ENCODE data around the gene NPR2.

The NPR2 gene

DNA sequence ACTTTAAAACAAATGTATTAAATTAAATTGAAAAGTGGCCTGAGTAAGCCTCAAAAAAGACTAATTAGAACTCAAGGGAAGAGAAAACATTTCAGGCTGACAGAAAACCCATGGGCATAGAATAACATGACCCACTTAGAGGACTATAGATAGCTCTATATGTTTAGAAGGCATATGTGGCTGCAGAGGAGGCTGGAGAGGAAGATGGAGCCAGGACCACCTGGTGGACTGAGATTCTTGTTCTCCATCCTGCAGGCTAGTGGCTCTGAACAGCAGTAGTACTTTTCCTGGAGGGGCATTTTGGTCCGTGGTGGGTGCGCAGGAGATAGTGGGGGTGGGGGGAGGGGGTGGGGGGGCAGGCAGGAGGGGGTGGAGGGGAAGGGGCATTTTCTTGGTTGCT lies 10.3 kb upstream of the NPR2 start:
- no peak overlapping the region for H3K27ac ChIP-seq
- intact Hi-C loops (cut with DNase I; ENCODE audit: low total_unique reads): no loop called here
- no peaks in the 10 kb centered on the region for H3K4me1 ChIP-seq
- no peak for DNase-seq
- no peak overlapping the region for H3K4me3 ChIP-seq
- TF ChIP-seq, protein P1, sequence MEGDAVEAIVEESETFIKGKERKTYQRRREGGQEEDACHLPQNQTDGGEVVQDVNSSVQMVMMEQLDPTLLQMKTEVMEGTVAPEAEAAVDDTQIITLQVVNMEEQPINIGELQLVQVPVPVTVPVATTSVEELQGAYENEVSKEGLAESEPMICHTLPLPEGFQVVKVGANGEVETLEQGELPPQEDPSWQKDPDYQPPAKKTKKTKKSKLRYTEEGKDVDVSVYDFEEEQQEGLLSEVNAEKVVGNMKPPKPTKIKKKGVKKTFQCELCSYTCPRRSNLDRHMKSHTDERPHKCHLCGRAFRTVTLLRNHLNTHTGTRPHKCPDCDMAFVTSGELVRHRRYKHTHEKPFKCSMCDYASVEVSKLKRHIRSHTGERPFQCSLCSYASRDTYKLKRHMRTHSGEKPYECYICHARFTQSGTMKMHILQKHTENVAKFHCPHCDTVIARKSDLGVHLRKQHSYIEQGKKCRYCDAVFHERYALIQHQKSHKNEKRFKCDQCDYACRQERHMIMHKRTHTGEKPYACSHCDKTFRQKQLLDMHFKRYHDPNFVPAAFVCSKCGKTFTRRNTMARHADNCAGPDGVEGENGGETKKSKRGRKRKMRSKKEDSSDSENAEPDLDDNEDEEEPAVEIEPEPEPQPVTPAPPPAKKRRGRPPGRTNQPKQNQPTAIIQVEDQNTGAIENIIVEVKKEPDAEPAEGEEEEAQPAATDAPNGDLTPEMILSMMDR (IDR thresholded peaks at IDR 0.05): no peak
- no peaks in the 10 kb centered on the region for H3K36me3 ChIP-seq
- H3K9me3 ChIP-seq: no peaks in the 10 kb centered on the region
- no peaks in the 10 kb centered on the region for H3K27me3 ChIP-seq

DNA sequence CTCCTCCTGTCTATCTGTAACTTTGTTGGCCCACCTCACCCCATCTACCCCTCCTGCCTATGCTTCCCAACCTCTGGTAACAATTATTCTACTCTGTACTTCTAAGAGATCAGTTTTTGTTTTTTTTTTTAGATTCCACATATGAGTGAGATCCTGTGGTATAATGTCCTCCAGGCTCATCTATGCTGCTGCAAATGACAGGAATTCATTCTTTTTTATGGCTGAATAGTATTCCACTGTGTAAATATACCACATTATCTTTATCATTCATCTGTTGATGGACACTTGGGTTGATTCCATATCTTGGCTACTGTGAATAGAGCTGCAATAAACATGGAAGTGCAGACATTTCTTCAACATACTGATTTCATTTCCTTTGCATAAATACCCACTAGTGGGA lies 8.0 kb upstream of the NPR2 start:
- TF ChIP-seq, protein P1 (IDR thresholded peaks at IDR 0.05): no peak
- intact Hi-C loops (cut with DNase I; ENCODE audit: low total_unique reads): no loop called here
- Histone ChIP-seq H3K27ac (no peak overlapping the region), H3K4me3 (no peak overlapping the region), H3K9me3 (no peaks in the 10 kb centered on the region), H3K4me1 (no peaks in the 10 kb centered on the region), H3K36me3 (no peaks in the 10 kb centered on the region), H3K27me3 (no peaks in the 10 kb centered on the region)
- no peak for DNase-seq

DNA sequence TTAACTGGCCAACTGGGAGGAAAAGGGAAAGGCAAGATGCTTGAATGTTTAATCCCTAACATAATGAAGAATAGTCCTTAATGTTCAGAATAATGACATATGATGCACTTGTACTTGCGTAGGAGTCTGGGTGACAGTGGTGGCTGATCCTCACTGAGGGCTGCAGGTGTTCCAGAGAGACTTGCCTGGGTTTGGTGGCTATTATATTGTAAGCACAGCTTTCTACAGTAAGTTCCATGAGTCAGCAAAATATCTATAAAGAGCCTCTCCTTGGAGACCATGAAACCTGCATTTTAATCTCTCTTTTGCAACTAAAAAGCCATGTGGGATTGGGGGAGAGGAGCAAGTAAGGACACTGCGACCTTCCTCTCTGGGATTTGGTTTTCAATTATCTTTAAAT lies 1.9 kb upstream of the NPR2 start:
- intact Hi-C loops (cut with DNase I; ENCODE audit: low total_unique reads): no loop called here
- no peak for DNase-seq
- H3K27me3 ChIP-seq: no peaks in the 10 kb centered on the region
- no peak overlapping the region for H3K27ac ChIP-seq
- H3K4me1 ChIP-seq: peaks cover 0 to 40% (median 34%) of the 10 kb centered on the region in 4 donors
- TF ChIP-seq, protein P1 (IDR thresholded peaks at IDR 0.05): no peak
- H3K9me3 ChIP-seq: no peaks in the 10 kb centered on the region
- H3K36me3 ChIP-seq: no peaks in the 10 kb centered on the region
- no peak overlapping the region for H3K4me3 ChIP-seq

DNA sequence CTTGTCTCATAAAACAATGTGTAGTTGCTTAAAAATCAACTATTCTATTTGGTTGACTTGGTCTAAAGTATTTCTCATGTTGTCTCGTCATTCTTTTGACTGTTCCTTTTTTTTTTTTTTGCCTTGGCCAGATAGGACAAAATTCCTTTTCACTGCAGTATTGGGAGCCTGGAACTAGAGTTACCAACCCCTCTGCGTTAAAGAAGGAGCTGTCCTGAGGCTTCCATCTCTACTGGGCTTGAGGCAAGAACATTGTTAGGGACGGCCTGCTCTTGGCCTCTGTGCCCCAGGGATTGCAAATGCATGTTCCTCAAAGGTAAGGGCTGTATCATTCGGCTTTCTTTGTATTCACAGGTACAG lies 1.4 kb upstream of the NPR2 start:
- Histone ChIP-seq H3K36me3 (no peaks in the 10 kb centered on the region), H3K4me1 (peaks cover 0 to 42% (median 36%) of the 10 kb centered on the region in 4 donors), H3K27ac (no peak overlapping the region), H3K4me3 (no peak overlapping the region), H3K27me3 (no peaks in the 10 kb centered on the region), H3K9me3 (no peaks in the 10 kb centered on the region)
- intact Hi-C loops (cut with DNase I; ENCODE audit: low total_unique reads): loop anchor here (5.0 kb wide), 2 partner anchors 37 to 92 kb away; partner anchors contain the start of genes FAM221B and TMEM8B
- TF ChIP-seq, protein P1 (IDR thresholded peaks at IDR 0.05): no peak
- DNase-seq: no peak

DNA sequence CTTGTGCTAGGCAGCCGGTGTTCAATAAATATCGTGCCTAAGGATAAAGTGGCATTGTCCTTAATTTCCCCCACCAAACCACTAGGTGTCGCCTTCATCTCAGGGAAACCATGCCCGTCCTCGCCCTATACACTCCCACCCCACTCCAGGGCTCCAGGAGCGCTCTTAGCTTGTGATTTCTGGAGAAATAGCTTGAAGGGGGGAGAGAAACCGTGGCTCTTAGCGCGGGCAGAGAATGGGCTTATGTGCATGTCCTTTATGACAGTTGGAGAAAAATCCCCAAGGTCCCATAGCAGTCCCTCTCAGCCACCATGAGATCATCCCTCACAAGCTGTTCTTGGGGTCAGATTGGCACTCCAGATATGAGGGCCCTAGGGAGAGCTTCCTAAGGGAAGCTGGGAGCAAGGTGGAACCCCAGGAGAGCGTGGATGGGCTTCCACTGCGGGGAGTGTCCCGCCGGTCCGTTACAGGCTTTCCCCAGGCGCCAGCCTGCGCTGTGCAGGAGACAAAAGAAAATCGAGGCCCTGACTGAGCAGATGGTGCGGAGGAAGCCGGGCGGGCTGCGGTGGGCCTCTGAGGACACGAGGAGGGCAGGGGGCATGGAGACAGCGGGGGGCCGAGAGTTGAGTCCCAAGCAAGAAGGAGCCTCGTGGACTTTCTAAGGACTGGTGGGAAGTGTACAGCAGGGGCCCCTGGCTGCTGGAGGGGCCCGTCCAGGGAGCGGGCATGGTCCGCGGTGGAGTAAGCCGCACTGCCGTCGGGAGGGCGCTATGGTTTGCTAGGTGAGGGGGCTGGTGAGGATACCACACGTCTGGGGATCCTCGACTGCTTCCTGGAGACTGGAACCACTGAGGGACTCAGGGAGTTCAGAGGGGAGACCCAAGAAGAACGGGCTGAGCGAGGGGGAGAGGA lies 750 bp upstream of the NPR2 start:
- Histone ChIP-seq H3K27ac (peak overlapping the region; percentile 82 to 87), H3K9me3 (no peaks in the 10 kb centered on the region), H3K36me3 (no peaks in the 10 kb centered on the region), H3K4me1 (peaks cover 0 to 46% (median 36%) of the 10 kb centered on the region in 4 donors), H3K27me3 (no peaks in the 10 kb centered on the region), H3K4me3 (peak overlapping the region; percentile 60 to 61)
- intact Hi-C loops (cut with DNase I; ENCODE audit: low total_unique reads): loop anchor here (5.0 kb wide), 2 partner anchors 37 to 92 kb away; partner anchors contain the start of genes FAM221B and TMEM8B
- TF ChIP-seq, protein P1 (IDR thresholded peaks at IDR 0.05): peak; percentile 82 to 93
- DNase-seq: peak; percentile 82 to 89
